ENCODE results near the gene SUPT5H. TPM values are rescaled to one million over a fixed set of nuclear protein-coding genes. Genes with fewer than 3 reads are reported as not detected.

SUPT5H gene
- total and polyA plus RNA-seq, 2 of the 8 experiments (the other 6 are each of a cell fraction or from before 2014, with no cell fraction given), result 77.8 to 111 TPM

DNA sequence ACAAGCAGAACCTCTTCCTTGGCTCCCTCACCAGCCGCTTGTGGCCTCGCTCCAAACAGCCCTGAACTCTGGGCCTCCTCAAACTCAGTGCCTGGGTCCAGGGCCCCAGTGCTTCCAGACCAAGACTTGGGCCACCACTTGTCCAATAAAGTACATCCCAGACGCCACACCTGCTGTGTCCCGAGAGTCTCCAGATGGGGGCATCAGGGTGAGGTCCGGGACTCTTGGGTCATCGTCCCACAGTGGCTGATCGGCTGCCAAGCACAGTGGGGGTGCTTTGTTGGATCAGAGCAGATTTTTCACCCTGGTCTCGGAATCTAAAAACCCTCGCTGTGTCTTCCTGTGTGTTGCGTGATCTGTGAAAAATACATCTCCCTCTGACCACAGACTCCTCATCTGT lies 44.4 kb downstream of the SUPT5H start:
- DNase-seq (ENCODE audit: low read depth in 1 of 2, low spot score in 2 of 2), result no peak
- peaks cover 0 to 2% (median 0%) of the 10 kb centered on the region in 4 experiments; a peak in 2 of 7 replicates for H3K4me1 ChIP-seq (replicated peaks in 1 of 4; ENCODE audit: control insufficient read depth in 3 of 4, insufficient read depth in 4 of 4, low read length in 3 of 4)
- H3K23me2 ChIP-seq (ENCODE audit: low read depth, low read length), result no peaks in the 10 kb centered on the region; the same call in 1 of the 2 replicates
- no peak overlapping the region for H4K5ac ChIP-seq (ENCODE audit: insufficient read length, low read depth, low read length)
- H3K27me3 ChIP-seq (replicated peaks in 1 of 4; ENCODE audit: control insufficient read depth in 3 of 4, extremely low read depth in 1 of 4, insufficient read depth in 3 of 4, low read length in 3 of 4), result no peaks in the 10 kb centered on the region
- TF ChIP-seq JUN (IDR thresholded peaks at IDR 0.05; ENCODE audit: low read depth, low read length) (no peak), CBX5 (IDR thresholded peaks at IDR 0.05; ENCODE audit: low read depth, low read length) (no peak), RAD21 (IDR thresholded peaks at IDR 0.05 in 1 of 2, conservative IDR thresholded peaks at IDR 0.05 in 1 of 2; ENCODE audit: low read depth in 2 of 2, low read length in 2 of 2) (no peak), KDM1A (IDR thresholded peaks at IDR 0.05; ENCODE audit: borderline replicate concordance, low read length) (no peak), SIN3A (conservative IDR thresholded peaks at IDR 0.05 in 1 of 2, IDR thresholded peaks at IDR 0.05 in 1 of 2; ENCODE audit: low read depth in 1 of 2, low read length in 2 of 2) (no peak), RFX5 (IDR thresholded peaks at IDR 0.05; ENCODE audit: borderline replicate concordance, low read depth, low read length) (no peak), SAP30 (IDR thresholded peaks at IDR 0.05; ENCODE audit: insufficient read depth, insufficient replicate concordance, low read length) (no peak), EGR1 (IDR thresholded peaks at IDR 0.05; ENCODE audit: borderline replicate concordance, low read depth, low read length) (no peak), NRF1 (IDR thresholded peaks at IDR 0.05; ENCODE audit: low read depth, low read length) (no peak), CHD1 (IDR thresholded peaks at IDR 0.05; ENCODE audit: low read depth, low read length) (no peak)
- H2BK20ac ChIP-seq (ENCODE audit: low read length), result no peak overlapping the region
- H4K8ac ChIP-seq (ENCODE audit: extremely low read depth, insufficient read depth, low read length), result no peak overlapping the region
- peaks cover 11 to 55% (median 39%) of the 10 kb centered on the region in 4 experiments for H3K36me3 ChIP-seq (ENCODE audit: control insufficient read depth in 2 of 4, insufficient read depth in 4 of 4, low read length in 3 of 4)
- H2BK120ac ChIP-seq (replicated peaks; ENCODE audit: low read depth, low read length), result no peak overlapping the region
- no peak overlapping the region for H3K23ac ChIP-seq (ENCODE audit: insufficient read length)
- no peak overlapping the region for H2BK15ac ChIP-seq (ENCODE audit: low read length)
- 93% methylated on average over 10 of the region's 10 CpGs; no CpG with 5 or more reads in 1 of the 2 experiments for WGBS, 2 experiments (ENCODE audit: extremely low coverage in 1 of 2, insufficient coverage in 1 of 2, insufficient read length in 1 of 2, insufficient replicate concordance in 2 of 2, low coverage in 1 of 2, low lambda C conversion rate in 2 of 2, missing lambda C conversion rate in 1 of 2)
- ChIA-PET POLR2A (ENCODE audit: partially characterized antibody) (interaction anchor here (0.6 to 11.1 kb wide), 6 partner anchors 6 to 43 kb away, joined by 3 to 96 read pairs (median 3); partner anchors contain the start of genes EID2B and TIMM50), CTCF (ENCODE audit: partially characterized antibody) (interaction anchor here (1.0 to 1.6 kb wide), 5 partner anchors 11 to 186 kb away, joined by 3 to 4 read pairs (median 3); no protein-coding TSS in a partner anchor)
- no peak overlapping the region for H3K4me2 ChIP-seq (ENCODE audit: insufficient read depth in 1 of 2, low read depth in 2 of 2, low read length in 2 of 2)
- H3K56ac ChIP-seq (replicated peaks; ENCODE audit: insufficient read length, low read depth, low read length), result no peak overlapping the region
- no peaks in the 10 kb centered on the region for H3K79me1 ChIP-seq (ENCODE audit: low read depth, low read length)
- FAIRE-seq, result no peak
- no peak overlapping the region for H2AFZ ChIP-seq (ENCODE audit: low read length)
- H4K20me1 ChIP-seq (replicated peaks in 1 of 2; ENCODE audit: control insufficient read depth in 1 of 2, insufficient read depth in 2 of 2, low read length in 2 of 2), result peaks cover 5 to 9% of the 10 kb centered on the region in 2 experiments
- H4K91ac ChIP-seq (replicated peaks; ENCODE audit: insufficient read length, low read length), result no peak overlapping the region
- H3K4me3 ChIP-seq (ENCODE audit: extremely low read depth in 1 of 4, insufficient read depth in 2 of 4, low read depth in 3 of 4, low read length in 4 of 4), result no peak overlapping the region
- H3K79me2 ChIP-seq (ENCODE audit: control insufficient read depth in 1 of 2, insufficient read depth in 2 of 2, low read length in 2 of 2), result no peaks in the 10 kb centered on the region
- H2BK5ac ChIP-seq (ENCODE audit: low read depth, low read length), result no peak overlapping the region
- no peak overlapping the region for H3K18ac ChIP-seq (ENCODE audit: extremely low read depth, low read length)
- no peak overlapping the region for H3K14ac ChIP-seq (ENCODE audit: insufficient read length)
- no peak overlapping the region for H3K4ac ChIP-seq (replicated peaks; ENCODE audit: insufficient read length, low read depth, low read length)
- H2AK5ac ChIP-seq (ENCODE audit: low read depth, low read length), result no peak overlapping the region
- H3K27ac ChIP-seq (ENCODE audit: low read depth, low read length), result no peak overlapping the region
- no peaks in the 10 kb centered on the region for H3K9me3 ChIP-seq (ENCODE audit: insufficient read depth in 2 of 2, low read depth in 1 of 2, low read length in 1 of 2)
- no peak overlapping the region for H2BK12ac ChIP-seq (ENCODE audit: low read depth, low read length)
- H3K9ac ChIP-seq (replicated peaks in 1 of 4; ENCODE audit: extremely low read depth in 1 of 4, low read depth in 3 of 4, low read length in 3 of 4), result no peak overlapping the region

Data from H1 (cell line).